Brain microvascular endothelial cell (primary cell): ENCODE results near the gene GRIA2.

Experiments used
- DNase-seq: peaks from one replicate; pipeline ENCODE4 v3.0.0-alpha.2; 2020
- H3K27ac ChIP-seq: fragments of 250-450 bp; sonication (Bioruptor Pico); 2 replicates; pipeline ENCODE4 v1.5.1; 2020; ENCODE audit warnings: mild to moderate bottlenecking, moderate library complexity
- H3K27me3 ChIP-seq: fragments of 250-450 bp; sonication (Bioruptor Pico); replicated peaks from 2 replicates; pipeline ENCODE4 v1.5.1; 2020; ENCODE audit warnings: mild to moderate bottlenecking
- H3K36me3 ChIP-seq: fragments of 250-450 bp; sonication (Bioruptor Pico); replicated peaks from 2 replicates; pipeline ENCODE4 v1.5.1; 2020; ENCODE audit warnings: mild to moderate bottlenecking
- H3K4me3 ChIP-seq: 2 replicates; pipeline ENCODE4 v1.5.1; 2011; ENCODE audit warnings: low read depth, mild to moderate bottlenecking, control low read depth, low read length, moderate library complexity
- CTCF ChIP-seq: IDR thresholded peaks from 2 replicates; pipeline ENCODE4 v1.5.1; 2011; ENCODE audit warnings: low read depth, mild to moderate bottlenecking, moderate library complexity, low read length, control low read depth, inconsistent platforms; ENCODE audit errors: missing control alignments
- in situ Hi-C: cut with HindIII; loops from 2 replicates; pipeline ENCODE4 v1.10.0; 2017; ENCODE audit warnings: low sequenced_read_pairs, low pct_ligation_motif_present

GRIA2 gene

GRCh38 chr4:157327666-157328065, 107.1 kb downstream of the GRIA2 start:
- H3K4me3 ChIP-seq: no peak overlapping the region
- no peaks in the 10 kb centered on the region for H3K27me3 ChIP-seq
- in situ Hi-C loops: no loop called here
- no peak for TF ChIP-seq CTCF
- DNase-seq: no peak
- no peaks in the 10 kb centered on the region for H3K36me3 ChIP-seq
- no peak overlapping the region for H3K27ac ChIP-seq

GRCh38 chr4:157357887-157358286, 137.4 kb downstream of the GRIA2 start:
- DNase-seq: no peak
- TF ChIP-seq CTCF: no peak

GRCh38 chr4:157358439-157358838, 137.9 kb downstream of the GRIA2 start:
- Histone ChIP-seq H3K27me3 (no peaks in the 10 kb centered on the region), H3K27ac (no peak overlapping the region), H3K4me3 (no peak overlapping the region), H3K36me3 (no peaks in the 10 kb centered on the region)
- TF ChIP-seq CTCF: no peak
- DNase-seq: no peak
- in situ Hi-C loops: no loop called here

More at GRCh38 chr4:157357887-157358286, 137.4 kb downstream of the GRIA2 start:
- Histone ChIP-seq H3K36me3 (no peaks in the 10 kb centered on the region), H3K27ac (no peak overlapping the region), H3K4me3 (no peak overlapping the region), H3K27me3 (no peaks in the 10 kb centered on the region)
- in situ Hi-C loops: no loop called here

DNA sequence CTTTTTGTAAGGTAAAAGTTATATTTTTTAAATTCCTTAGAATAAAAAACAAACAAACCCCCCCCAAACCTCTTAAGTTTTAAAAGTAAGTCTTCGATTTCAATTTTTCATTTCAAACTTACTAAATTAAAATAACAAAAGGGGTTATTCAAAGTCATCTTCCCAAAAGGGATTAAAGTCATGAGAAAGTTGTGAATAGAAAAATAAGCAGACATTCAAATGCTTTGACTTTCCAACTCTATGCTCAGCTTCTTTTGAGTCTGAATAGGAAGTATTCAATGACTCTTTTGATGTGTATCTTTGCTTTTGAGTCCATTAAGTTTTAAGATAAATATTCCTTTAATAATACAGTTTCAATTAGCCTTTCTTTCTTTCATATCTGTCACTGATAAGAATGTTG, 138.3 kb downstream of the GRIA2 start:
- no peaks in the 10 kb centered on the region for H3K36me3 ChIP-seq
- in situ Hi-C loops: no loop called here
- no peak for TF ChIP-seq CTCF
- H3K27ac ChIP-seq: no peak overlapping the region
- no peaks in the 10 kb centered on the region for H3K27me3 ChIP-seq
- DNase-seq: no peak
- H3K4me3 ChIP-seq: no peak overlapping the region

DNA sequence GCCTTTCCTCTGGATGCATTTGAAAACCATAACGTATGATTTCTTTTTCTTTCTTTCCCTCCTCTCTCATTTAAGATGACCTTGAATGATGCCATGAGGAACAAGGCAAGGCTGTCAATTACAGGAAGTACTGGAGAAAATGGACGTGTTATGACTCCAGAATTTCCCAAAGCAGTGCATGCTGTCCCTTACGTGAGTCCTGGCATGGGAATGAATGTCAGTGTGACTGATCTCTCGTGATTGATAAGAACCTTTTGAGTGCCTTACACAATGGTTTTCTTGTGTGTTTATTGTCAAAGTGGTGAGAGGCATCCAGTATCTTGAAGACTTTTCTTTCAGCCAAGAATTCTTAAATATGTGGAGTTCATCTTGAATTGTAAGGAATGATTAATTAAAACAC, 142.8 kb downstream of the GRIA2 start:
- no peak for TF ChIP-seq CTCF
- DNase-seq: no peak
- in situ Hi-C loops: no loop called here
- Histone ChIP-seq H3K27ac (no peak overlapping the region), H3K36me3 (no peaks in the 10 kb centered on the region), H3K4me3 (no peak overlapping the region), H3K27me3 (no peaks in the 10 kb centered on the region)

DNA sequence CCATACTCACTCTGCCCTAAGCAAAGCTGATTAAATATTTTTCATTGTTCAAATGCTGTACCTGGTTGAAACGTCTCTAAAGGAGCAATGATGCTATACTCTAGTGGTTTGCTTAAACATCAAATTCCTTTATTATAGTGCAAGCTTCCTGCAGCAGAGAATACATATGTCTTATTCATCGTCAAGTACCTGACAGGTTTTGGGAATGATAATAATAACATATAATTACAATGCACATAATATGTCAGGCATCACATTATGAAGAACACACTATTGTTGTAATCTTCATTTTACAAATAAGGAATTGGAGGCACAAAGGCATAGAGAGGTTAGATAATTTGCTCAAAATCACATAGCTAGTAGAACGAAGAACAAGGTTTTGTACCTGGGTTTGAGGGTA, 151.6 kb downstream of the GRIA2 start:
- H3K27ac ChIP-seq: no peak overlapping the region
- in situ Hi-C loops: no loop called here
- H3K27me3 ChIP-seq: no peaks in the 10 kb centered on the region
- no peak for DNase-seq
- no peaks in the 10 kb centered on the region for H3K36me3 ChIP-seq
- H3K4me3 ChIP-seq: no peak overlapping the region
- no peak for TF ChIP-seq CTCF
